HG03175 (cell line): ENCODE data around the gene ENTPD5.
A peak's percentile ranks its signal among the peaks of the same experiment; 100 is the strongest.
"Not testable (repeated sequence)": the region's sequence is repeated elsewhere in the genome, so short reads cannot be mapped to it uniquely, and the experiment has no call there.

Experiments used
- ATAC-seq: cut with Tn5 transposase; IDR thresholded peaks from one replicate; pipeline ENCODE4 v1.9.1; 2021; ENCODE audit warnings: mild to moderate bottlenecking, moderate library complexity; ENCODE audit not compliant: unreplicated experiment

The ENTPD5 gene

DNA sequence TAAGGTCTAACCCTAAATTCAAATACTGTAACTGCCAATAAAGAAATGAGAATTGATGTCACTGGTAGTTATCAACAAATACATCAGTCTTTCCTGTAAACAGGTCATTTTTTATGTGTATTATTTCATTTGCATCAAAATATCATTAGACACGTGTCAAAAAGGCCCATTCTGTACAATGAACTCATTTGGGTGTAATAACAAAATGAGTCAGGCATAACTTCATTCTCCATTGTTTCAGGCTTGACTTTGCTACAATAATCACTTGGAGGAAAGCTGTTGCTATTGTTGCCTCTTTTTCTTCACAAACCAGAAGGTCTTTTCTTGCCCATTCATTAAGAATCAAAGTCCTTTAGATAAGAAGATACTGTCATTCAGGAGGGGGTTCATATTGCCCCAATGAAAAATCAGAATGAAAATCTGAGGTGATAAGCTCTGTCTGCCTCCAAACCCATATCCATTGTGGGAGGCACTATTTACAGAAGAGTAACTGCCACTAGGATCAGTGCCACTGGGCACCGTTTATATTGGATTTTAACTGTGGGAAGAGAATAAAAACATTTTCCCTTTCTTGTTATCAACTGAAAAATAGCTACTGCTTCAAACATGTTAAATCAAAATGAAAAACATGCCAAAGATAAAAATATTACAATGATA is 10.1 kb downstream of the ENTPD5 start:
- no peak for ATAC-seq

DNA sequence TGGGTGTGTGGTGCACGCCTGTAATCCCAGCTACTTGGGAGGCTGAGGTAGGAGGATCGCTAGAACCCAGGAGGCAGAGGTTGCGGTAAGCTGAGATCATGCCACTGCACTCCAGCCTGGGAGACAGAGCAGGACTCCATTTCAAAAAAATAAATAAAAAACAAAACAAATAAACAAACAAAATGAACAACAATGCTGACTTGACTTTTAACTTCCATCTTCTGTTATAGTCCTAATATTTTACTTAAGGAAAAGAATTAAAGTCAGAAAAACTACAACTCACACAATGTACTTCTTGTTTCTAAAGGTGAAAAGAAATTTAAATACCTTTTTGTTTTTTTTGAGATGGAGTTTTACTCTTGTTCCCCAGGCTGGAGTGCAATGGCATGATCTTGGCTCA is 13.4 kb downstream of the ENTPD5 start:
- not testable (repeated sequence) for ATAC-seq

DNA sequence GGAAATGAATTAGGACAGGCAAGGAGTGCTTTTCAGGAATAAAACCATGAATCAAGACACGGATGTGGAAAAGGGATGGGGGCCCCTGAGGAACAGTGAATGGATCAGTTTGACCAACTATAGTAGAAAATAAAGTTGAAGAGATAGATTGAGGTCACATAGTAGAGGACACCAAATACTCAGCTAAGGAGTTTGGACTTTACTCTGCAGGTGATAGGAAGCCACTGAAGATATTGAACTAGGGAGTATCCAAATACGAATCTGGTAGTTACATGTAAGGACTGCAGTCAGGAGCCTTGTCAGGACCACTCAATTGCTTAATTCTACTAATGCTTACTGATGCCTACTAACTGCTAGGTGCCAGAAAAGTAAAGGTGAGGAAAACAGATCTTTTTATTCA is 20.4 kb downstream of the ENTPD5 start:
- no peak for ATAC-seq

DNA sequence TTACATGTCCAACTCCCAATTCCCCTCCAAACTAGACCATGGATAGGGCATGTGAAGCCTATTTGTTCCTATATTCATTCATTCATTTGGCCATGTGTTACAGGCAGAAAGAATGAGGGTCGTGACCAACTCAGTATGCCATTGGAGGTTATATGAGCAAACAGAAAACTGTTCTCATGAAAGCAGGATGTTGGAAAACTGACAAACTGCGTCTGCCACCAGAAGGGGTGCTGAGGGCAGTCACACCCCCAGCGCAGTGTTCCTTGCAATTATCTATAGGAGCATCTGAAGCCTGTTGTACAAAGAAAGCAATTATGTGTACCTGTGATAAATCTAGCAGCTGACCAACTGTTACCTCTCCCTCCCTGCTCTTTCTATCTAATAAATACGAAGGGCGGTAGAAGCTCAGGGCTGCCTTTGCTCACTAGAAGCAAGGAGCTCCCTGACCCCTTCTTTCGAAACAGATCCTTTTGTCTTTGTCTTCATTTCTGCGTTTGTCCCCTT is 21.1 kb downstream of the ENTPD5 start:
- ATAC-seq, result no peak

DNA sequence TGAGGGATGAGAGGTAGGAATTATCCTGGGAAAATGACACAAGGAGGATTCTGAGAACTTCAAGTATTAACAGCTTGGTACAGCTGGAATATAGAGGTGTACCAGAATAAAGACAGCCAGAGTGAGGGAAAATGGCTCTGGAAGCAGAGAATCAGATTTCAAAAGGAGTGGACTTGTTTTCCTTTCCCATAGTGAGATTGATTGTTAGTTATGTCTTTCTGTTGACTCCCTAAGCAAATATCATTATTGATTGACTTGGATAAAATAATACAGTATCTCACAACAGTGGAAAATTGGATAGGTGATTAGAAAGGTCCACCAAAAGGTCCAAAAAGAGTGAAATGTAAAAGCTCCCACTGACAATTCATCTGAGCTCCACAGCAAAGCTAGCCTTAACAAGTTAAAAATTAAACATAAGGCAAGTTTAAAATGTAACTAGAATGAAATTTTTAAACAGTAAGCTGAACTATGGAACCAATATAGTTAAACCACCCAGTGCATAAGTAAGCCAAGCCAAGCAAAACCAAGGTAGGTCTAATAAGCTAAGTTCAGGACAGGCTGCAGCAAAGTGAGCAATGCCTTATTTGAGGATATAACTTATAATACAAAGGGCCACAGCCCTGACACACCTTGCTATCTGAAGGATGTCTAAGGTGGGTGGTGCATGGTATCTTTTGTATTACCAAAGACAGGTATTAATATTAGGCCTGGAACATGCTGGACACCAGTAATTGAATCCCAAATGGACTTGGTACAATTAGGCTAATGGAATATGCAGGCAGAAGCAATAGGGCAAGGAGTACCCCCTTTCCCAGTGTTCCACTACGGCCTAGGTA is 21.8 kb downstream of the ENTPD5 start:
- ATAC-seq, result no peak

DNA sequence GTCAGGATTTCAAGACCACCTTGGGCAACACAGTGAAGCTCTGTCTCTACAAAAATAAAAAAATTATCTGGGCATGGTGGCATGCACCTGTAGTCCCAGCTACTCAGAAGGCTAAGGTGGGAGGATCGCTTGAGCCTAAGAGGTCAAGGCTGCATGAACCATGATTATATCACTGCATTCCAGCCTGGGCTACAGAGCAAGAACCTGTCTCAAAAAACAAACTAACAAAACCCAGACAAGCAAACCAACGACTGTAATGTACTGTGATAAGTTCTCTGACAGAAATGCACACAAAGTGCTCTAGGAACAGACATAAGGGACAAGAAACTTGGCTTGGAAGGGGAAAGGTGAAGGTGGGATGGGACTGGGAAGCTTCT is 22.4 kb downstream of the ENTPD5 start:
- no peak for ATAC-seq

DNA sequence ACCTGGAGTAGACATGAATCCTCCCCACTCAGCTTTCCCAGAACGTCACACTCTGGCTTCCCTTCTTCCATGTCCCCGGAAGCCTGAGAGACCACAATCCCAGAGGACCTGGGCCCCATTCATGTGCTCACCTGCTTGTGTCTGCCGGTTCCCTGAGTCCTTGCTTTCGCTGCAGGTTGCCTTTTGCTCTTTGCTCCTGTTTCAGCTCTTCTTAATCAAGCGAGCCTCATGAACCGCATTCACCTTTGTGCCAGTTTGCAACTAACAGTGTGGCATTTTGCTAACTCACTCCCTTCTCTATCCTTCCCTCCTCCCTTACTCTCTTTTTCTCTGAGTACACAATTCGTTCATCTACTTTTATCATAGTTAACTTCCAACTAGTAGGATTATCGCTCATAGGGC is 23.1 kb downstream of the ENTPD5 start:
- ATAC-seq, result no peak

DNA sequence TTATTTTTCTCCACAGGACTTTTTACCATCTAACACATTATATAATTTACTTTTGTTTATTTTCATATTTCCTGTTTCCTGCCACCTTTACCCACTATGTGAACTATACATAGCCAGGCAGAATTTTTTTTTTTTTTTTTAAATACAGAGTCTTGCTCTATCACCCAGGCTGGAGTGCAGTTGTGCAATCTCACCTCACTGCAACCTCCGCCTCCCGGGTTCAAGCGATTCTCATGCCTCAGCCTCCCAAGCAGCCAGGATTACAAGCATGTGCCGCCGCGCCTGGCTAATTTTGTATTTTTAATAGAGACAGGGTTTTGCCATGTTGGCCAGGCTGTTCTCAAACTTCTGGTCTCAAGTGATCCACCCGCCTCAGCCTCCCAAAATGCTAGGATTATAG is 24.2 kb downstream of the ENTPD5 start:
- ATAC-seq, result not testable (repeated sequence)

DNA sequence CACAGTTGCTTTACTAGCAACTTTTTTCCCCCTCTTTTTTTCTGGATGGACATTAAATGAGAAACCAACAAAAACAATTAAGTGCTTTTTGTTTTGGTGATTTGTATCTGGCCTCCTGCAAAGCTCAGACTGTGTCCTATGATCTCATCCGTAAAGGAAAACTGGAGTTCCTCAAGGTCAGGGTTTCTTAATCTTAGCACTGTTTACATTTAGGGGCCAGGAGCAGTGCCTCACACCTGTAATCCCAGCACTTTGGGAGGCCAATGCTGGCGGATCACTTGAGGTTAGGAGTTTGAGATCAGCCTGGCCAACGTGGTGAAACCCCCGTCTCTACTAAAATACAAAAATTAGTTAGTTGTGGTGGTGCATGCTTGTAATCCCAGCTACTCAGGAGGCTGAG is 28.0 kb downstream of the ENTPD5 start:
- no peak for ATAC-seq

DNA sequence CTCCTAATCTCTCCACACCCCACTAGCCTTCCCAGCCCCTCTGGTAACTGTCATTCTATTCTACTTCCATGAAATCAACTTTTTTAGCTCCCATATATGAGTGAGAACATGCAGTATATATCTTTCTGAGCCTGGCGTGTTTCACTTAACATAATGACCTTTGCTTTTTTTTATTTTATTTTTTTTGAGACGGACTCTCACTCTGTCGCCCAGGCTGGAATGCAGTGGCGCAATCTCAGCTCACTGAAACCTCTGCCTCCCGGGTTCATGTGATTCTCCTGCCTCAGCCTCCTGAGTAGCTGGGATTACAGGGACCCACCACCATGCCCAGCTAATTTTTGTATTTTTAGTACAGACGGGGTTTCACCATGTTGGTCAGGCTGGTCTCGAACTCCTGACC is 30.4 kb downstream of the ENTPD5 start:
- not testable (repeated sequence) for ATAC-seq

DNA sequence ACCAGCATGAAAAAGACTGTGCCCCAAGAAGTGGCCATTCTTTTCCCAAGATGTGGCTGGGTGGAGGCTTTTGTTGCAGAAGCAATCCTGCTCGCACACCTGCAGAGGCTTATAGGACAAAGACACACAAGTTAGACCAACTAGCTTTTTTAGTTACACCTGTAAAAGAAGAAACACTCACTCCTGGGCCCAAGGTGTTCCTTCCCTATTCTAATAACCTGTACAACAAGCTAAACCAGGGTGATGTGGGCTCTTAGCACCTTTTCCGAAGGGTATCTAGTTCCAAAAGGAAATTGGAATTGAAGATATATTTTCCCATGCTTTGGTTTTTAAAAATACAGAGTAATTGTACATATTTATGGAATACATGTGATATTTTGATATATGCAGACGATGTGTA is 31.0 kb downstream of the ENTPD5 start:
- no peak for ATAC-seq

DNA sequence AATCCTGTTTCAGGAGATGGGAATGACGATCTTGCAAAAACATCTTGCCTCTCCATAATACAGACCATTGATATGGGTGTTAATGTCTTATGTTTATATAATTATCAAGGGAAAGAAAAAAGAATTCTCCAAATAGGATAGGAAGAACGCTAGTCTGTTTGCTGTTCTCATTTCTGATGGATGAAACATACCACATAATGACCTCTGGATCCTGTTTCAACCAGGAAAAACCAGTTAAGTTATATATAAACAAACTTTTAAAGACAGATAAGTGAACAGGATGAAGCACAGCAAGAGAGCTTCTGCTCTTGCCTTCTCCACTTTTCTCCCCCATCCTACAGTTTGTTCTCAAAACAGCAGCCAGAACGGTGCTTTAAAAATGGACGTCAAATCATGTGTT is 41.2 kb downstream of the ENTPD5 start:
- no peak for ATAC-seq

DNA sequence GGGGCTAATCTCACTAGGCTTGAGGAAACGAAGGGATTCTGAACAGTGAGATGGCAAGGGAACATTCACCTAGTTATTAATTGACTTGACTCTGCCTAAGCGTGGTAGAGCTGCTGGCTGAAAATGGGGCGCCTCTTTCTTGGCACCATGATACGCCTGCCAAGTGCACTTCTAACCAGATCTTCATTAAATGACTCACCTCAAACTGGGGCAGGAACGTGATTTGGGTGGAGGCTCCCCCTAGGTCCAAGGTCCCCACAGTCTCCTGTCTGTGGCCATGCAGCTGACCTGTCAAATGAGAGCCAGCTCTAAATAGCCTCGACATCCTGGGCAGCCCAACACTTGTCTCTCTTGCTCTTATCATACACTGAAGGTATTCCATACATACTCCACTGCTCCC is 43.0 kb downstream of the ENTPD5 start:
- ATAC-seq, result no peak

DNA sequence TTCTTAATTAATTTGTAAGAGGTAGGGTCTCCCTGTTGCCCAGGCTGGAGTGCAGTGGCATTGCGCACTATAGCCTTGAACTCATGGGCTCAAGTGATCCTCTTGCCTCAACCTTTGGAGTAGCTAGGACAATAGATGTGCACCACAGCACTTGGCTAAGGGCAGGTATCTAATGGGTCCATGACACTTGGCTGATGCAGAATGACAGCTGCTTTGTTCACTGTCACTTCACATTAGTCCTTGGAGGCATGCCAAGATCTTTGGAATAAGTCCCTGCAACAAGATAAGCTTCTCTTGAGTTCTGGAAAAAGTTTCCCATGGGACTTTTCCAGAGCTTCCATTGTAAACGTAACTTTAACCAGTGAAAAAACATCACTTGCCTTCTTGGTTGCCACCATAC is 45.6 kb downstream of the ENTPD5 start:
- no peak for ATAC-seq

DNA sequence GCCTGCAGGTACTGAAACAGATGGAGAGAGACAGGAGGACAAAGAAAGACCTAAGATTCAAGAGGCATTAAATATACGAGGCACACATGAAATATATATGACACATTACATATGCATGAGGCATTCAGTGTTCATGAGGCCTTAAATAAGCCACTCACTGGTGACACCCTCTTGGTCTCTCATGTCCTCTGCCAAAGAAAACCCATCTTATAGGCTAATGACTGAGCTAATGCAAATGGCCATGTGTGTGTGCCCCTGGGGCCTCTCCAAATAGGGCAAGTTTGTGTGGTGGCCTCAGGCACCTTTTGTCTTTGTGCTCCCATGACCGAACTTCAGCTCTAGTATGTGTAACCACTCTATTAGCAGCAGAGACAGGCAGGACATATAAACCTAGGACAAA is 50.2 kb downstream of the ENTPD5 start:
- no peak for ATAC-seq

DNA sequence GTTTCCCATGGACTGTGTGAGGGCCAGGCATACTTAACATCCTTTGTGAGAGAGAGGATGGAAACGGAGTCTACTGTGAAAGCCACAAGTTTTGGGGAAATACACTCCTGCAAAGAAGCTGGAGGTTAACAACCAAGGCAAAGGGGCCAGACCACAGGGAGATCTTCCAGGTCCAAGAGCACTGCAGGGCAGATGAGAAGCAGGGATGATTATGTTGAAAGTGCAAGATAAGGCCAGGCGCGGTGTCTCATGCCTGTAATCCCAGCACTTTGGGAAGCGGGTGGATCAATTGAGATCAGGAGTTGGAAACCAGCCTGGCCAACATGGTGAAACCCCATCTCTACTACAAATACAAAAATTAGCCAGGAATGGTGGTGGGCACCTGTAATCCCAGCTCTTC is 53.9 kb downstream of the ENTPD5 start:
- ATAC-seq, result no peak

DNA sequence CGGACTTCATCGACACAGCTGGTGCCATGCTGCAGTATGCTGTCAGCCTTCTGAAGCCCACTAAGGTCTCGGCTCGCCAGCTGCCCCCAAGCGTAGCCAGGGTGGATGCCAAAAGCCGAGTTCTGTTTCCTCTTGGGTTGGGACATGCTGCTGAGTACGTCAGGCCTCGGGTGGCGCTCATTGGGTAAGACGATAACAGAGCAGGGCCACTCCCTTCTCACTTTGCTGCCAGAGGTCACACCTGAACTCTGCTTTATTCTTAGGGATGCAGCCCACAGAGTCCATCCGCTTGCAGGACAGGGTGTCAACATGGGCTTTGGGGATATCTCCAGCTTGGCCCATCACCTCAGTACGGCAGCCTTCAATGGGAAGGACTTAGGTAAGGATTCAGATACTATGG is 57.9 kb downstream of the ENTPD5 start:
- ATAC-seq, result no peak

DNA sequence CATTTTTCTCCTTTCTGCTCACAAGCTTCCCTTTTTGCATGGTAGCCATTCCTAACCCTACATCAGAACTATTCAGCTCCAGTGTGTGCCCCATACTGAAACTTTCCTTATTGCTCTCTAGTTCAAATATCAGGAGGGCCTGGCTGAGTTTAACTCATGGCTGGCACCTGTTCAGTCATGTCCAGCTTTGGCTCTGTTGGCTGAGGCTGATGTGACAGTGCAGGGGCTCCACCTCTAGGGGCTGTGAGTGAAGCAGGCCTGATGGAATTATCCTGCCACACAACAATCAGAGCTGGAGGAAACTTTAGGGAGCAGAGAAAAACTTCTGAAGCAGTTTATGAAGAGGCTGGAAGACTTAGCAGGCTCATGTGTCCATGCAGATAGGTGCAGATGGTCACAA is 60.5 kb downstream of the ENTPD5 start:
- ATAC-seq, result no peak

DNA sequence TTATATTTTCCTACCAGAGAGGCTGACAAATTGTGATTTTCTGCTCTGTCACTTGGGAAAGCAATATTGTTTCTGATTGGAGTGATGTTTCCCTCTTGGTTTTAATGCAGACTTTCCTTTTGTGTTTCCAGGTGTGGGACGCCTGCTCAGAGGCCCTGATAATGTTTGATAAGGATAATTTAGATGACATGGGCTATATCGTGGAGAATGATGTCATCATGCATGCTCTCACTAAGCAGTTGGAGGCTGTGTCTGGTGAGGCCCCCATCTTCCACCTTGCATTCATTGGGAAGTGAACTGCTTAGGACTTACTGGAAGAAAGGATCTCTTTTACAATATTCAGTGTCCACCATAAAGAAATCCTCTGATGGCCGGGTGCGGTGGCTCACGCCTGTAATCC is 63.4 kb downstream of the ENTPD5 start:
- ATAC-seq, result no peak

DNA sequence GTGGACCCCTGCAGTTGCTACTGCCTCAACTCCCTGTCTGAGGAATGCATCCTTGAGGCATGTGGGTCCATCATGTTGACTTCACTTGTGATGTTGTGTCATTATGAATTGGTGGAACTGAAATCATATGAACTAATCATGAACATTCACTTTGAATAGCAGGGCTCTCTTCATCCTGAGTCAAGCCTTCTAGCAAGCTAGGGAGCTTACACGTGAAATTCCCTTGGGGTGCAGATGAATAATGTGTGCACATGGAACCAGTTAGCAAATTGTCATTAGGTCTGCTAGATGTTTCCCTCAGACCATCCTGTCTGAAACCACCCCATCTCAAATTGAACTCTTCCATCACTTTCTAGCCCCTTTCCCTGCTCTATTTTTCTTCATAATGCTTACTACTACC is 65.4 kb downstream of the ENTPD5 start:
- ATAC-seq, result no peak

DNA sequence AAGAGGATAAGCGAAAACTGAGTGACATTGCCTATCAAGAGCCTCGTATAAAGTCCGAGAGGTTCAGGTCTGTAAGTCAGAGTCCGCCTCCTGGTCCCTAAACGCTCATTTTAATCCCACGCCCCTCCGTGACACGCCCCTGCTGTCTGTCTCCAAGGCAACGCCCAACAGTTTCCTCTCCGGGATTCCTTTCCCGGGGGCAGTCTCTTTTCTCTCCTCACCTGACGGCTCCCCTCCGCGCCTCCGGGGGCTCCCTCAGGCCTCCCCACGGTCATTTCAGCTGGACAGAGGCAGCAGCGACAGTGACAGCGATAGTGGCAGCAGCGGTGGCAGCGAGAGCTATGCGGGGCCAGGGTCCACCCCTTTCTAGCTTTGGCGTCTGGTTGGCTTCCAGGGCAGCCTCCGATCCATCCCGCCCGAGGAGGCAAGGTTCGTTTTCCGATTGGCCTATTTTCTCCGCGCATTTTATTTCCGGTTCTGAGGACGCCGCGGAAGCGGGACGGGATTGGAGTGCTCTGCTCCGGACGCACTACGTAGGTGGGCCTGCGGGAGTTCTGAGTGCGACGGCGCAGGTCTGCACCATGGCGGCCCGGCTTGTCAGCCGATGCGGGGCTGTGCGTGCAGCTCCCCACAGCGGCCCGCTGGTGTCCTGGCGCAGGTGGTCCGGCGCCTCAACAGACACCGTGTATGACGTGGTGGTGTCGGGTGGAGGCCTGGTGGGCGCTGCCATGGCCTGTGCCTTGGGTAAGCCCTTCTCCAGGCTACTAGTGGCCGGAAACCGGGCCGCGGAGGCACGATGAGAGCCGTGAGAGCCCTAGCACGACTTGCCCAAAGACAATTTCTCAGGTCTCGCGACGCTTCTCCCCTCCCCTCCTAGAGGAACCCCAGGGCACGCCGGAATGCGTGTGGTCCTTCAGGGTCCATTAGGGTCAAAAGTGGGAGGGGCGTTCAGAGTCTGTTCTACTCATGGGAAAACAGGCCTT is 69.0 kb downstream of the ENTPD5 start, which contains the start of the genes COQ6 and FAM161B:
COQ6 (plus strand) TSS at position 551 of the 983 bp plus-strand sequence; CDS start at position 582, 31 bp downstream.
FAM161B (minus strand) TSS at position 343 of the 983 bp plus-strand sequence; CDS start at position 275, 68 bp downstream.
- ATAC-seq, result peak; percentile 86
